Spinal cord (tissue), 10 donors: ENCODE measurements around the gene DBR1. TPM values are rescaled to one million over a fixed set of nuclear protein-coding genes. Genes with fewer than 3 reads are reported as not detected.

Source experiments
- DNase-seq, 6 donors: peaks; one replicate each; pipeline versions ENCODE4 v3.0.0 to v3.0.0-alpha.2; 2013 to 2015; ENCODE audit warnings: low spot score in 6 of 6, low read depth in 4 of 6
- H3K27ac ChIP-seq: one replicate; pipeline ENCODE4 v1.5.1; 2013; ENCODE audit warnings: low read depth, low read length, control low read depth
- H3K27me3 ChIP-seq: one replicate; pipeline ENCODE4 v1.6.1; 2013; ENCODE audit warnings: low read length; ENCODE audit not compliant: control insufficient read depth, insufficient read depth
- H3K36me3 ChIP-seq: one replicate; pipeline ENCODE4 v1.6.1; 2013; ENCODE audit warnings: low read length; ENCODE audit not compliant: control insufficient read depth, insufficient read depth
- H3K4me1 ChIP-seq: one replicate; pipeline ENCODE4 v1.6.1; 2013; ENCODE audit warnings: low read length; ENCODE audit not compliant: control insufficient read depth, insufficient read depth
- H3K4me3 ChIP-seq: one replicate; pipeline ENCODE4 v1.5.1; 2013; ENCODE audit warnings: low read depth, low read length, control low read depth
- H3K9me3 ChIP-seq: one replicate; pipeline ENCODE4 v1.6.1; 2013; ENCODE audit warnings: low read length; ENCODE audit not compliant: control insufficient read depth, insufficient read depth
- WGBS: methylation state at CpG from one replicate; pipeline ENCODE4 v1.1.5; 2013; ENCODE audit warnings: missing lambda C conversion rate; ENCODE audit not compliant: insufficient coverage; 5-methylcytosine and 5-hydroxymethylcytosine counted together
- long read RNA-seq, 4 donors: transcript quantifications; one replicate each; lab custom pipeline, GENCODE V29; 2026
- polyA plus RNA-seq, 2 donors: library from polyadenylated mRNA; unstranded; fragments of 120-200 nt; gene quantifications; one replicate each; pipeline ENCODE4 v1.2.1, GENCODE V29; 2013; ENCODE audit not compliant: insufficient read length in 2 of 2
- total RNA-seq, 2 donors: library from RNA; depleted of rRNA in 1 of 2; stranded (reverse); fragments of 120-200 nt in 1 of 2; fragments of >200 nt in 1 of 2; gene quantifications; one replicate each; pipeline versions ENCODE4 v1.2.3 to v1.2.4, GENCODE V29; 2013 to 2014
- donor health status: healthy.

The DBR1 gene, protein sequence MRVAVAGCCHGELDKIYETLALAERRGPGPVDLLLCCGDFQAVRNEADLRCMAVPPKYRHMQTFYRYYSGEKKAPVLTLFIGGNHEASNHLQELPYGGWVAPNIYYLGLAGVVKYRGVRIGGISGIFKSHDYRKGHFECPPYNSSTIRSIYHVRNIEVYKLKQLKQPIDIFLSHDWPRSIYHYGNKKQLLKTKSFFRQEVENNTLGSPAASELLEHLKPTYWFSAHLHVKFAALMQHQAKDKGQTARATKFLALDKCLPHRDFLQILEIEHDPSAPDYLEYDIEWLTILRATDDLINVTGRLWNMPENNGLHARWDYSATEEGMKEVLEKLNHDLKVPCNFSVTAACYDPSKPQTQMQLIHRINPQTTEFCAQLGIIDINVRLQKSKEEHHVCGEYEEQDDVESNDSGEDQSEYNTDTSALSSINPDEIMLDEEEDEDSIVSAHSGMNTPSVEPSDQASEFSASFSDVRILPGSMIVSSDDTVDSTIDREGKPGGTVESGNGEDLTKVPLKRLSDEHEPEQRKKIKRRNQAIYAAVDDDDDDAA
- total RNA-seq (10 to 100 TPM; 16.6 to 19.9 TPM), polyA plus RNA-seq (10 to 100 TPM; 11.9 to 14.4 TPM)
- long read RNA-seq, donor 1, partial matches to known transcripts: 0 of 3 reads
- long read RNA-seq, donor 1, other reads (novel, unspliced or antisense): 0 of 3 reads
- long read RNA-seq, donor 2, partial matches to known transcripts: 0 of 1 reads
- long read RNA-seq, donor 2, other reads (novel, unspliced or antisense): 0 of 1 reads
- long read RNA-seq, donor 3, partial matches to known transcripts: 0 of 2 reads
- long read RNA-seq, donor 3, other reads (novel, unspliced or antisense): 0 of 2 reads
- long read RNA-seq, donor 4, partial matches to known transcripts: 0 of 2 reads
- long read RNA-seq, donor 4, other reads (novel, unspliced or antisense): 0 of 2 reads

DNA sequence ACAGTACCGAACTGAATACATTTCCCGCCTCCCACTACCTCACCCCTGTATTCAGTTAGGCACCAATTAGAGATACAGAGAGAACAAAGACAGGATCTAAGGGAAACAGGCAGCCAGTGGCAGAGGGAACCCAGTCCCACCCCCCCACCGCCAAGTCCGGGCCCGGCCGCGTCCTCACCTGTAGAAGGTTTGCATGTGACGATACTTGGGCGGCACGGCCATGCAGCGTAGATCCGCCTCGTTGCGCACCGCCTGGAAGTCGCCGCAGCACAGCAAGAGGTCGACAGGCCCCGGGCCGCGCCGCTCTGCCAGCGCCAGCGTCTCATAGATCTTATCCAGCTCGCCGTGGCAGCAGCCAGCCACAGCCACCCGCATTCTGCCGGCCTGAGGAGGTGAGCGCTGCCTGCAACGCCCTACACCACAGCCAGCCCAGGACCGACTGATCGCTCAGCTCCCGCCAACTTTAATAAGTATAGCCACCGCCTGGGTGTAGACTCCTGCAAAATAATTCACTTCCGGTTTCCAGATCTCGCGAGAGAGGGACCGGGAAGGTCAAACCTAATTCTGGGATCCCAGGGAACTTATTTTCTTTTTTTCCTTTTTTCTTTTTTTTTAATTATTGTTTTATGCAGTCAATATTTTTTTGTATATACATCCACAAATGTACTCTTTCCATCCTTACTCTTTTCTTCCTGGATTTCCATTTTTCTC, at the start of gene DBR1:
TSS of gene DBR1 (minus strand) at position 501 of the 711 bp plus-strand sequence. CDS start at position 375, 126 bp downstream.
- WGBS: 0% methylated on average over 32 of the region's 38 CpGs
- peaks cover 11% of the 10 kb centered on the region for H3K4me1 ChIP-seq
- peaks cover 7% of the 10 kb centered on the region for H3K36me3 ChIP-seq
- H3K9me3 ChIP-seq: no peaks in the 10 kb centered on the region
- peak within 1 kb of the TSS; percentile 72 for H3K27ac ChIP-seq
- H3K4me3 ChIP-seq: peak within 1 kb of the TSS; percentile 85
- DNase-seq: peak; percentile 72 to 96 (median 85)
- H3K27me3 ChIP-seq: no peaks in the 10 kb centered on the region

DNA sequence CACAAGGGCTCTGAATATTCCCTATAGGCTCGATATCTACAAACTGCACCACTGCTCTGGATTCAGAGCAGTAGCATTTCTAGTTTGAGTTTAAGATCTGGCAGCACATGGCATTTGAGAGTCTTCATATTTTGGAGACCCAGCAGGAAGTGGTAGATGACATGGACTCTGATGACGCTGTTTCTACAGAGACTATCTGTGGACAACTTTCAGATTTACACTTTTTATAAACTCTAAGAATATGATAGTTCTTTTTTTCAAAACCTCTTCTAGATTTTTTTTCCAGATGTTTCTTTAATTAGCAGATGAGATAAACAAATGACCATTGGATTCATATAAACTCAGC, 48.2 kb upstream of the DBR1 start:
- no CpG with 5 or more reads among the region's 2 CpGs for WGBS
- no peaks in the 10 kb centered on the region for H3K27me3 ChIP-seq
- peaks cover 27% of the 10 kb centered on the region for H3K36me3 ChIP-seq
- H3K4me3 ChIP-seq: no peak overlapping the region
- no peak for DNase-seq
- H3K27ac ChIP-seq: no peak overlapping the region
- no peaks in the 10 kb centered on the region for H3K9me3 ChIP-seq
- no peaks in the 10 kb centered on the region for H3K4me1 ChIP-seq

DNA sequence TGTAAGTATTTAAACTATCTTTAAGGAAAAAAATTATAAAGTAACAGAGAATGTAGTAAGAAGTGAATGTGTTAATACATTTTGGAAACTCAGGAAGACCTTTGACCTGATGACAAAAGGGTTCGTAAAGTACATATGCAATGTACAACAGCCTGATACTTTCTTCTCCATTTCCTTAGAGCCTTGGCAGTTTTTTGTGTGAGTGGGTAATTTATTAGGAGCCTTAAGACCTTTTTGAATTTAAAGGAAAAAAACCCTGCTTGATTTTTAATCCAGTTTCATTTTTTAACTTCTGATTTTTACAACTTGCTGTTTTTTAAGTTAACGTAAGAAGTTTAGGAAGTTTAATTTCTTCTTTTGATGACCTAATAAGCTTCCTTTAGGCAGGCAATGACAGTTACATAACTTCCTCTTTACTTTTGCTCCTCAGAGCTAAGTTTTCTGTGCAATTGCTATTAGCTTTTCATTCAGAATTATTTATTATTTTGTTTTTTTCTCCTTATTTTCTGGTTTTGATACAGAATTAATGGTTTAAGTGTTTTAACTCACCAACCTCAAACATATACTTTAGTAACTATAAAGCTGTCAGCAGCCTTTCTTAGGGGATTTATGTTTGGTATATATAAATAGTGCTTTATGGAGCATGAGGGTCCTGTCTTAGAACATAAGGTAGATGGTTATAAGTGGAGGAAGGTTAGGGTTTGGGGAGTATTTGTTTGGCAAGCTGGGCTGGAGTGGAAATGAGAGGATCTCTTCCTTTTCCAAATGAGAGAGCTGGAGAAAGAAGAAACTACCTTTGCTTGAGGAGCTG, 47.6 kb upstream of the DBR1 start:
- no peak overlapping the region for H3K27ac ChIP-seq
- no peaks in the 10 kb centered on the region for H3K27me3 ChIP-seq
- no peaks in the 10 kb centered on the region for H3K4me1 ChIP-seq
- H3K4me3 ChIP-seq: no peak overlapping the region
- WGBS: no CpG with 5 or more reads among the region's 2 CpGs
- no peak for DNase-seq
- H3K36me3 ChIP-seq: peaks cover 25% of the 10 kb centered on the region
- H3K9me3 ChIP-seq: no peaks in the 10 kb centered on the region

DNA sequence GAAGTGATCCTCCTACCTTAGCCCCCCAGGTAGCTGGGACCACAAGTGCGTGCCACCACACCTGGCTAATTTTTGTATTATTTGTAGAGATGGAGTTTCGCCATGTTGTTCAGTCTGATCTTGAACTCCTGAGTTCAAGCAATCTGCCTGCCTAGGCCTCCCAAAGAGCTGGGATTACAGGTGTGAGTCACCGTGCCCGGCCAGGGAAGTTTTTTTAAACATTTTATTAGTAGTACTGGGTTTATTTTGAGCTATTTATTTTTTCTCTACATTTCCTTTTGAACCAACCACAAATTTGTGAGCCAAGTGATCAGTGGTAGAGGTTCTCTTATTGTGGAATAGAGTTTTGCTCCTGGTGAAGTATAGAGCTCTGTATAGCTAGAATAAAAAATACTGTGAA, 46.1 kb upstream of the DBR1 start:
- no peaks in the 10 kb centered on the region for H3K9me3 ChIP-seq
- H3K27me3 ChIP-seq: no peaks in the 10 kb centered on the region
- no peaks in the 10 kb centered on the region for H3K4me1 ChIP-seq
- H3K36me3 ChIP-seq: peaks cover 18% of the 10 kb centered on the region
- 100% methylated on average over 1 of the region's 4 CpGs for WGBS
- no peak for DNase-seq
- H3K4me3 ChIP-seq: no peak overlapping the region
- H3K27ac ChIP-seq: no peak overlapping the region

DNA sequence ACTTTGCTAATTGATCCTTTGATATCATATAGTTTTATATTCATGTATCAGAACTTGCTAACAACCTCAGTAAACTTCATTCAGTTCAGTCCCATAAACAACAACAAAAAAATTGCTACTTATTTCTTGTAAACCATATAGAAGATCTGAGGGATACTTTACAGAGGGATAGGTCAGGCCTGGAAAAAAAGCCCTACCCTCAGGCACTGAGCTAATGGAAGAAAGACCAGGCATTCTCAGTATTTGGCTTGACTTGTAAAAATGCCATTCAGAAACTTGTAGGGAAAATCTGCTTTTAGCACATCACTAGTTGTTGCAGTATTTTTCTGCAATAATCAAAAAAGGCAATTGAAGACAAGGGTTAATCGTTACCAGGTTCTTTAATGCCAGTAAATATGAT, 45.5 kb upstream of the DBR1 start:
- Histone ChIP-seq H3K4me3 (no peak overlapping the region), H3K4me1 (no peaks in the 10 kb centered on the region), H3K27ac (no peak overlapping the region), H3K36me3 (peaks cover 15% of the 10 kb centered on the region), H3K9me3 (no peaks in the 10 kb centered on the region), H3K27me3 (no peaks in the 10 kb centered on the region)
- DNase-seq: no peak
- WGBS: no CpG with 5 or more reads among the region's 1 CpG

DNA sequence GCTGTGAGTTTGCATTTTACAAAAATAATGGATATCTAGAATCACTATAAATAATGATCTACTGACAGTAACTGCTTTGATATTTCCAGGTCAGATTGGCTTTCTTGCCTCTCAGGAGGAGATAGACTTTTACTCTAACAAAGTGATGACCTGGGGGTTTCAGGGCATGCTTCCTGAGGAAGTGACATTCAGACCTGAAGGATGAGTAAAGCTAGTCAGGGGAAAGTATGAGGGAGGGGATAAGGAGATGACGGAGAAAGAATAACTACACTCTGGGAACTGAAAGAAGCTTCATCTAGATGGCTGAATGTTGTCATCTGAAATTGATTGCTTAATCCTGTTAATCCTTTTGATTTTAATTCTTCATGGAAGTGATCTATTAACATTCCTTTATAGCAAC, 44.5 kb upstream of the DBR1 start:
- WGBS: no CpG with 5 or more reads among the region's 1 CpG
- Histone ChIP-seq H3K36me3 (peaks cover 7% of the 10 kb centered on the region), H3K27ac (no peak overlapping the region), H3K27me3 (no peaks in the 10 kb centered on the region), H3K4me3 (no peak overlapping the region), H3K9me3 (no peaks in the 10 kb centered on the region), H3K4me1 (no peaks in the 10 kb centered on the region)
- no peak for DNase-seq

DNA sequence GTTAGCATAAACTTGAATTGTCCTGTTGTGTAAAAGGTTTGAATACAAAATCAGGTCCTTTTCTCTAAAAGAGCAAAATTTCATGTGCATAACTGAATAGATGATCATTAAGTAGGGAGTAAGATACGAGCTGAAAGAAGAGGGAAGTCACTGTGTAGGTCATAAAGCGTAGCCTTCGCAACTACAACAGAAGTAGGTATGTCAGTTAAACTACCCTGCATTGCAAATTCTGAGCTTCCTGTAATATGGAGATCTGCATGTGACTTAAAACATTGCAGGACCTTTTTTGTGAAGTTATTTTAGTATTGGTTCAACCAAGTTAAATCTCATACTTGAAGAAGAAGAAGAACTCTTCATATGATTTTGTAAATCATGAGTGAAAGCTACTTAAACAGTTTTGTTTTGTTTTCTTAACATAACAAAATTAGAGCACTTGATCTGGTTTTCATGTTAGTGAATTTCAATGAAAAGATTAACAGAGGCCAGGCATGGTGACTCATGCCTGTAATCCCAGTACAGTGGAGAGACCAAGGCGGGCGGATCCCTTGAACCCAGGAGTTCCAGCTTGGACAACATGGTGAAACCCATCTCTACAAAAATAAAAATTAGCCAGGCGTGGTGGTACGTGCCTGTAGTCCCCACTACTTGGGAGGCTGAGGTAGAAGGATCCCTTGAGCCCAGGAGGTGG, 38.8 kb upstream of the DBR1 start:
- WGBS: 90% methylated on average over 4 of the region's 7 CpGs
- no peak overlapping the region for H3K4me3 ChIP-seq
- no peaks in the 10 kb centered on the region for H3K4me1 ChIP-seq
- H3K27ac ChIP-seq: no peak overlapping the region
- no peaks in the 10 kb centered on the region for H3K27me3 ChIP-seq
- H3K36me3 ChIP-seq: peaks cover 4% of the 10 kb centered on the region
- no peaks in the 10 kb centered on the region for H3K9me3 ChIP-seq
- DNase-seq: no peak

DNA sequence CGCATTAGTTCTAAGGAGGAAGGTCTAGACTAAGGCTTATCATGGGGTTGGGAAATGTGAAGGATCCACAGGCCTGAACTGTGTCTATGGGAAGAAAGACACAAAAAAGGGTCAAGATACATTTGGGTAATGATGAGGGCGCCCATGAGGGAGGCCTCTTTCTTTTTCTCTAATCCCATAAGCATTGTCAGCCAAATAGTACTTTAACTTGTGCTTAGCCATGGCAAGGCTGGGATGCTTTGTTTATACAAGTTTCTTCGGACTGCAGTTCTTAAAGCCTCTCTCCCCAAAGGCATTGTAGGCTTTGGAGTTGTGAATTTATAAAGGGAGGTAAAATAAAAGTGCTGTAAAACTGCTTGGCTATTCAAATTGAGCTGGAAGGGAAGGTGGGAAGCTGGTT, 35.8 kb upstream of the DBR1 start:
- H3K36me3 ChIP-seq: peaks cover 4% of the 10 kb centered on the region
- no peak overlapping the region for H3K27ac ChIP-seq
- no peaks in the 10 kb centered on the region for H3K27me3 ChIP-seq
- WGBS: 100% methylated on average over 1 of the region's 3 CpGs
- H3K4me1 ChIP-seq: no peaks in the 10 kb centered on the region
- H3K4me3 ChIP-seq: no peak overlapping the region
- DNase-seq: no peak
- H3K9me3 ChIP-seq: no peaks in the 10 kb centered on the region
